Mucosa of descending colon (tissue), 3 donors: ENCODE data around the gene ELL. TPM values are rescaled to one million over a fixed set of nuclear protein-coding genes. Genes with fewer than 3 reads are reported as not detected.

Experiments
- ATAC-seq: fragments of 200-7000 bp; cut with Tn5 transposase; one replicate; pipeline ENCODE4 v1.9.1; 2020; ENCODE audit warnings: mild to moderate bottlenecking, moderate library complexity
- DNase-seq, 3 donors: peaks; one replicate each; pipeline ENCODE4 v3.0.0-alpha.2; 2020
- H3K36me3 ChIP-seq: fragments of 200-600 bp; one replicate; pipeline ENCODE4 v1.8.0; 2021; ENCODE audit warnings: low read depth, mild to moderate bottlenecking
- H3K4me1 ChIP-seq: fragments of 200-600 bp; one replicate; pipeline ENCODE4 v1.8.0; 2021; ENCODE audit warnings: low read depth, mild to moderate bottlenecking
- H3K4me3 ChIP-seq: fragments of 200-600 bp; one replicate; pipeline ENCODE4 v1.8.0; 2021; ENCODE audit warnings: mild to moderate bottlenecking
- H3K9me3 ChIP-seq: fragments of 200-600 bp; one replicate; pipeline ENCODE4 v1.8.0; 2021; ENCODE audit warnings: mild to moderate bottlenecking
- intact Hi-C, 2 donors: fragments of 100-400 bp; cut with DNase I in 1 of 2; cut with micrococcal nuclease in 1 of 2; formaldehyde crosslinking; loops; one replicate each; pipeline versions ENCODE4 v1.11.0 to v1.11.1; 2022; cut with DNase I, micrococcal nuclease
- total RNA-seq, 3 donors: library from RNA; stranded (reverse); fragmentation: NEBNext Ultra II Directional in 2 of 3; extraction: Animal tissue kit (Norgen Biotek cat#: 25700) in 2 of 3; gene quantifications; one replicate each; pipeline versions ENCODE4 v1.2.1 to v1.2.4, GENCODE V29; 2021 to 2023
- TF ChIP-seq, protein P1 (sequence below): fragments of 200-600 bp; IDR thresholded peaks from one replicate; pipeline ENCODE4 v1.8.0; 2022; ENCODE audit warnings: antibody characterized with exemption, mild to moderate bottlenecking
- donor health status: DM: no; HTN: no; CAD: no; lungs with moderate emphysema.
- donor health status: DM: no; HTN: no; CAD: no.
- donor health status: DM: no; HTN: yes; CAD: no.

Gene ELL
- total RNA-seq, 3 donors from 2014 or later = 17.8 to 21.6 (median 18.9) TPM

DNA sequence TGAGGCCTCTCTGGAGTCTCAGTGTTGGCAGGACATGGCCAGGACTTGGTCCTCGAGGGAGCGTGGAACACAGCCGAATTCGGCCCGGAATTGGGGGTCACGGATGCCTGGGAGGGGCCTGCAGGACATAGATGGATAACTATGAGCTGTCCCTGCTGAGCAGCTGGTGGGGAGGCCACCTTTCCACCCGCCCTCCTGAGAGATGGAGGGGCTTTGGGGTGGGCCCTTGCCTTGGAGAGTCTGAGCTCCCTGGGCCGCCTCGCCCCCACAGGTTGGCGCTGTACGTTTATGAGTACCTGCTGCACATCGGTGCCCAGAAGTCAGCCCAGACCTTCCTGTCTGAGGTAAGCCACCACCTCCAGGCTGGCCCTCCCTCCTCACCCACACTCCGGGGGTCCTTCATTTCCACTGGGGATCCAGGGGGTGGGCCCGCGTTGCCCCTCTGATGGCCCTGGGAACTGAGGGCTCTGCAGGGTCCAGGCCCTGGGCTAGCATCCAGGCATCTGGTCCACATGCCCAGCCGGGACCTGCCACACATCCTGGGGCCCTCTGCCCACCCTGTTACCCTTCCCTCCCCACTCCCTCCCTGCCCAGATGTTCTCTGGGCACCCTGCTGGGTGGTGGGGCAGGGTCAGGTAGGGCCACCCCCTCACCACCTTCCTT lies 94.7 kb downstream of the ELL start:
- no peak for DNase-seq
- Histone ChIP-seq H3K36me3 (no peaks in the 10 kb centered on the region), H3K9me3 (no peaks in the 10 kb centered on the region), H3K4me1 (peaks cover 36% of the 10 kb centered on the region), H3K4me3 (no peak overlapping the region)
- intact Hi-C loops = no loop called here
- TF ChIP-seq, protein P1, sequence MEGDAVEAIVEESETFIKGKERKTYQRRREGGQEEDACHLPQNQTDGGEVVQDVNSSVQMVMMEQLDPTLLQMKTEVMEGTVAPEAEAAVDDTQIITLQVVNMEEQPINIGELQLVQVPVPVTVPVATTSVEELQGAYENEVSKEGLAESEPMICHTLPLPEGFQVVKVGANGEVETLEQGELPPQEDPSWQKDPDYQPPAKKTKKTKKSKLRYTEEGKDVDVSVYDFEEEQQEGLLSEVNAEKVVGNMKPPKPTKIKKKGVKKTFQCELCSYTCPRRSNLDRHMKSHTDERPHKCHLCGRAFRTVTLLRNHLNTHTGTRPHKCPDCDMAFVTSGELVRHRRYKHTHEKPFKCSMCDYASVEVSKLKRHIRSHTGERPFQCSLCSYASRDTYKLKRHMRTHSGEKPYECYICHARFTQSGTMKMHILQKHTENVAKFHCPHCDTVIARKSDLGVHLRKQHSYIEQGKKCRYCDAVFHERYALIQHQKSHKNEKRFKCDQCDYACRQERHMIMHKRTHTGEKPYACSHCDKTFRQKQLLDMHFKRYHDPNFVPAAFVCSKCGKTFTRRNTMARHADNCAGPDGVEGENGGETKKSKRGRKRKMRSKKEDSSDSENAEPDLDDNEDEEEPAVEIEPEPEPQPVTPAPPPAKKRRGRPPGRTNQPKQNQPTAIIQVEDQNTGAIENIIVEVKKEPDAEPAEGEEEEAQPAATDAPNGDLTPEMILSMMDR = no peak
- no peak for ATAC-seq

DNA sequence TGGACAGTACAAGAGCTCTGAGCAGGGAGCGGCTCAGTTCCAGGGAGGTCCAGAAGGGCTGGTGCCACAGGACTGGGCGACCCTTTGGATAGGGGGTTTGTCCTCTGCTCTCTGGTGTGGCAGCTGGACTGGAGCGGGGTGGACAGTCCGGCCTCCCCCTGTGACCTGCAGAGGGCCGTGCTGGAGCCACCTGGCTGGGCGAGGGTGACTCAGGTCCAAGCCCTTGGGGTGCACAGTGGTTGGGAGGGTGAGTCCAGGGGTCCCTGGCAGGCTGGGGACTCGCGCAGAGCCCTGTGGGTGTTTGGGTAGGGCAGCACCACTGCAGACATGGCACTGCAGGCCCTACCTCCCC lies 95.5 kb downstream of the ELL start:
- DNase-seq (no peak), ATAC-seq (no peak)
- Histone ChIP-seq H3K36me3 (no peaks in the 10 kb centered on the region), H3K9me3 (no peaks in the 10 kb centered on the region), H3K4me1 (peaks cover 36% of the 10 kb centered on the region), H3K4me3 (no peak overlapping the region)
- intact Hi-C loops = no loop called here
- TF ChIP-seq, protein P1 = no peak

DNA sequence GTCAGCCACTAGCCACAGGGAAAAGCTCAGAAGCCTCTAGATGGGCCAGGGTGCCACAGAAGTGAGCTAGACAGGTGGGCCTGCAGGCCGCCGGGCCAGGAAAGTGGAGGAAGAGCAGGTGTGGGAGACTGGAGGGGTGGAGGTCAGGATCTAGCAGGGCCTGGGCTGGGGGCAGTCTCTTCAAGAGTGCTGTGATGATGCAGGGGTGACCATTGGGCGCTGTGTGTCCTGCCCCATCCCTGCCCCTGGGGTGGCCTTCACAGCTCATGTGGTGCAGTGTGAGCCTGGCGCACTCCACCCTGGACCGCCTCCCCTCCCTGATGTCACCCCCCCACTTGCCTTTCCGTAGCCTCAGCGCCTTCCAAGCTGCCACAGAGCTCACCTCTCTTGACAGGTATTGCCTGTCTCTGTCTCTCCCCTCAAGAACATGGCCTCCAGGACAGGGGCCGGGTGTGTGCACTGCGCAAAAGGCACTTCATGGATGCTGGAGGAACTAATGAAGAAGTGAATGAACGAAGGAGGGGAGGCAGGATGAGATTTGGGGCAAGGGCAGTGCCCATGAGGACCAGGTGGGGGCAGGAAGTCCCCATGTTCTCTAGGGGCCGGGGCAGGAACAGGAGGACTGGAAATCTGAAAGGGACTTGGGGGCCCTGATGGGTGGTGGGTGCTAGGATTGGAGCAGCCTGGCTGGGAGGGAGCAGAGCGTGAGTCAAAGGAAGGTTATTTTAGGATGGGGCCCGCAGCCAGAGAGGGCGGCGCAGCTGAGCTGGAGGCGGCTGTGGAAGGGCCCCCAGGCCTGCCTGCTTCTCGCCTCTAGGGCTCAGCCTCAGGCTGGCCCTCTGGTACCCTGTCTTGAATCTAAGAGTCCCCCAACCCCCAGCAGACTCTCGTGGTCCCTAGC lies 96.1 kb downstream of the ELL start:
- Histone ChIP-seq H3K4me1 (peaks cover 39% of the 10 kb centered on the region), H3K9me3 (no peaks in the 10 kb centered on the region), H3K36me3 (no peaks in the 10 kb centered on the region), H3K4me3 (no peak overlapping the region)
- peak in 2 of 3 donors; percentile 46 to 52 for DNase-seq
- TF ChIP-seq, protein P1 = no peak
- intact Hi-C loops = no loop called here
- no peak for ATAC-seq

DNA sequence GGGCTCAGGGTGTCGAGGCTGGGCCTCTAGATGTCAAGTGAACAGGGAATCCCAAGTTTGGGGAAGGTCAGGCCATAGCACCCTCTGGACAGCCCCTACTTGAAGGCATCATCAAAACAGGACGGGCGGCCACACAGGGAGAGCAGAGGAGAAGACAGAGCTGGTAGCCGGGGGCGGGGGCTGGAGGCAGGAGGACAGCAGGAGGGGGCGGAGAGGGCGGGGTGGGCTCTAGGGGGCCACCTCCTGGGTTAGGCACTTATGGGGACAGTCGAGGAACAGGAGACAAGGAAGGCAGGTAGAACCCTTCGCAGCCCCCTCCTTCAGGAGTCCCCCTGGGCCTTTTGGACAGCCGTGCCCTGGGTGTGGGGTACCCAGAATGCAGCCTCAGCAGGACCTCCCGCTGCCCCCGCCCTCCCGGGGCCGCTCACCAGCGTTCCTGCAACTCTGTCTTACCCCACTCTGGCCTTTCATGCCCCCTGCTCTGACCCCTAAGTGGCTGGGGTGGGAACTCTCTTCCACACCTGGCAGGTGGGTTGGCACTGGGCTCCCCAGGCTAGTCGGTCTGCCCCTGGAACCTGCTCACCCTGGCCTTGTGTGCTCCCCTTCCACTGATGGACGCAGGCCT lies 96.9 kb downstream of the ELL start:
- DNase-seq = no peak
- TF ChIP-seq, protein P1 = no peak
- no peak overlapping the region for H3K4me3 ChIP-seq
- H3K4me1 ChIP-seq = peaks cover 41% of the 10 kb centered on the region
- ATAC-seq = no peak
- H3K9me3 ChIP-seq = no peaks in the 10 kb centered on the region
- no peaks in the 10 kb centered on the region for H3K36me3 ChIP-seq
- intact Hi-C loops = no loop called here

DNA sequence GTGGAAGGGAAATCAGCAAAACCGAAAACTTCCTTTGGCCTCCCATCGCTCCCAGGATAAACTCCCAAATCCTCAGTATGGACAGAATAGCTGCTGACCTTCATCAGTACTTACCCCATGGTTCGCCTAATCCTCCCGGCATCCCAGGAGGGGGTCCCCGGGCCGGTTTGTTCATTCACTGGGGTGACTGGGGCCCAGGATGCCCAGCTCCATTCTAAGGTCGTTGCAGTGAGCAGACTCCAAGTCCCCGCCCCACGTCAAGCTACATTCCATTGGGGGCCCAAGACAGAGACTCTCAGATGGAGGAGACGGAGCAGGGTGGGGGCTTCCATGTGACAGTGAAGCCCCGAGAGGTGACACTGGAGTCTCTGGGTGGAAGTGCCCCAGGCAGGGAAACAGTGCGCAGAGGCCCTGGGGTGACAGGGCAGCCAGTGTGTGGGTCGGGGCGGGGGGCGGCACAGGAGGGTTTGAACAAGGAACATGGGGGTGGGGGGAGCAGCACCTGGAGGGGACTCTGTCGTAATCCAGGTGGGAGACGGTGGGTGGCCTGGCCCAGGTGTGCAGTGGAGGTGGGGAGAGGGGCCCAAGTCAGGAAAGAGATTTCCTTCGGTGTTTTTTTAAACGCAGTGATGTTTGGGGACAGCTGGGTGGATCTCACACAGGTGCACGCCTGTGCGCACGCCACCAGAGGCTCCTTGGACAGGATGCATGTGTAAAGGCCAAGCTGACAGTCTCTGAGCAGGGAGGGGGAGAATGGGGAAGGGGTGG lies 97.6 kb downstream of the ELL start:
- peaks cover 34% of the 10 kb centered on the region for H3K4me1 ChIP-seq
- H3K36me3 ChIP-seq = no peaks in the 10 kb centered on the region
- no peaks in the 10 kb centered on the region for H3K9me3 ChIP-seq
- H3K4me3 ChIP-seq = no peak overlapping the region
- TF ChIP-seq, protein P1 = no peak
- intact Hi-C loops = no loop called here
- ATAC-seq = no peak
- no peak for DNase-seq
